HCT116 (cell line): ENCODE data around the gene YIPF3. TPM values are rescaled to one million over a fixed set of nuclear protein-coding genes. Genes with fewer than 3 reads are reported as not detected.

Experiments used
- ATAC-seq: fragments of 200-7000 bp; cut with Tn5 transposase; 2 replicates; pipeline ENCODE4 v1.9.1; 2020; ENCODE audit warnings: mild to moderate bottlenecking, moderate library complexity
- BruUV-seq: library from RNA; stranded (reverse); fragments of 400-500 nt; replicated peaks from 2 replicates; lab custom pipeline; 2021; lab: Mats Ljungman, UMichigan
- CTCF ChIA-PET: fragments of 300-600 bp; sonication (Branson Sonifier 250); formaldehyde crosslinking; loops from one replicate; lab custom pipeline; 2021; ENCODE audit warnings: antibody characterized with exemption; lab: Charles Lee
- POLR2A ChIA-PET: fragments of 300-600, 350-600 bp; sonication (Branson Sonifier 250); formaldehyde crosslinking; loops from one replicate; lab custom pipeline; 2021; ENCODE audit warnings: antibody characterized with exemption; lab: Charles Lee
- RAD21 ChIA-PET, 2 experiments: fragments of 300-600 bp; sonication (Branson Sonifier 250); formaldehyde crosslinking; loops; one replicate each; lab custom pipeline; 2023; ENCODE audit warnings: low total read pairs in 2 of 2; ENCODE audit not compliant: uncharacterized antibody in 2 of 2, unreplicated experiment in 2 of 2, low non-redundant PET in 1 of 2; lab: Charles Lee
- DNase-seq: peaks from one replicate; pipeline ENCODE4 v3.0.0-alpha.2; 2010; ENCODE audit warnings: low read depth, low spot score
- H2AFZ ChIP-seq: fragments of 200-600 bp; shearing (Covaris generic), sonication (generic); 2 replicates; pipeline ENCODE4 v1.6.1; 2017; ENCODE audit warnings: low read depth, mixed run types, mixed read lengths, antibody characterized with exemption, low read length; ENCODE audit not compliant: poor library complexity, severe bottlenecking
- H3K27ac ChIP-seq: 2 replicates; pipeline ENCODE4 v1.5.1; 2012; ENCODE audit warnings: low read depth, low read length
- H3K27me3 ChIP-seq: fragments of 200-600 bp; sonication (generic); 2 replicates; pipeline ENCODE4 v1.6.1; 2016; ENCODE audit warnings: mixed run types, low read length, mixed read lengths; ENCODE audit not compliant: insufficient read depth
- H3K36me3 ChIP-seq, 2 experiments: fragments of 200-500 bp in 1 of 2; fragments of 200-600 bp in 1 of 2; sonication (Bioruptor generic) in 1 of 2; sonication (generic) in 1 of 2; 2 replicates each; pipeline versions ENCODE4 v1.5.1 to v1.6.1; 2014 to 2016; ENCODE audit warnings: low read length in 2 of 2, inconsistent platforms in 1 of 2, mixed read lengths in 1 of 2, mixed run types in 1 of 2; ENCODE audit not compliant: insufficient read depth in 2 of 2, control insufficient read depth in 1 of 2
- H3K4me1 ChIP-seq, 2 experiments: fragments of 200-600 bp in 1 of 2; sonication (generic) in 1 of 2; 2 replicates each; pipeline versions ENCODE4 v1.5.1 to v1.6.1; 2012 to 2017; ENCODE audit warnings: low read length in 2 of 2, inconsistent platforms in 1 of 2, mild to moderate bottlenecking in 1 of 2, mixed read lengths in 1 of 2, mixed run types in 1 of 2, moderate library complexity in 1 of 2; ENCODE audit not compliant: insufficient read depth in 2 of 2, control insufficient read depth in 1 of 2
- H3K4me2 ChIP-seq: fragments of 200-600 bp; sonication (generic); 2 replicates; pipeline ENCODE4 v1.6.1; 2017; ENCODE audit warnings: mixed run types, low read length, mixed read lengths
- H3K4me3 ChIP-seq, 2 experiments: fragments of 200-600 bp in 1 of 2; sonication (generic) in 1 of 2; replicated peaks in 1 of 2; 2 replicates each; pipeline ENCODE4 v1.5.1; 2011 to 2016; ENCODE audit warnings: low read length in 2 of 2, control low read depth in 1 of 2, low read depth in 1 of 2, mild to moderate bottlenecking in 1 of 2, mixed read lengths in 1 of 2, mixed run types in 1 of 2
- H3K79me2 ChIP-seq: fragments of 200-600 bp; sonication (generic); 2 replicates; pipeline ENCODE4 v1.6.1; 2017; ENCODE audit warnings: mild to moderate bottlenecking, mixed run types, low read length, moderate library complexity, mixed read lengths; ENCODE audit not compliant: insufficient read depth
- H3K9ac ChIP-seq: fragments of 200-600 bp; sonication (generic); 2 replicates; pipeline ENCODE4 v1.6.1; 2016; ENCODE audit warnings: low read length, mixed read lengths
- H3K9me2 ChIP-seq: fragments of 200-600 bp; sonication (generic), shearing (Covaris generic); 2 replicates; pipeline ENCODE4 v1.6.1; 2017; ENCODE audit warnings: mixed run types, mild to moderate bottlenecking, moderate library complexity; ENCODE audit not compliant: insufficient read depth
- H3K9me3 ChIP-seq, 2 experiments: fragments of 200-500 bp in 1 of 2; fragments of 200-600 bp in 1 of 2; sonication (Bioruptor generic) in 1 of 2; sonication (generic) in 1 of 2; 2 replicates each; pipeline ENCODE4 v1.6.1; 2014 to 2017; ENCODE audit warnings: low read length in 2 of 2, mixed read lengths in 2 of 2, inconsistent platforms in 1 of 2, low read depth in 1 of 2, mild to moderate bottlenecking in 1 of 2, mixed run types in 1 of 2, moderate library complexity in 1 of 2; ENCODE audit not compliant: control insufficient read depth in 1 of 2, insufficient read depth in 1 of 2
- H4K20me1 ChIP-seq: fragments of 200-600 bp; sonication (generic), shearing (Covaris generic); 2 replicates; pipeline ENCODE4 v1.6.1; 2017; ENCODE audit warnings: mixed run types, mild to moderate bottlenecking, moderate library complexity; ENCODE audit not compliant: insufficient read depth
- CBX3 ChIP-seq: IDR thresholded peaks from 2 replicates; pipeline ENCODE4 v1.6.1; 2012; ENCODE audit warnings: low read depth
- CTCF ChIP-seq, 3 experiments: fragments of 200-600 bp in 1 of 3; sonication (generic) in 1 of 3; IDR thresholded peaks in 2 of 3; conservative IDR thresholded peaks in 1 of 3; 2 replicates each; pipeline ENCODE4 v1.5.1; 2012 to 2017; ENCODE audit warnings: low read depth in 2 of 3, low read length in 2 of 3, antibody characterized with exemption in 1 of 3, borderline replicate concordance in 1 of 3, control low read depth in 1 of 3, mild to moderate bottlenecking in 1 of 3, mixed read lengths in 1 of 3, mixed run types in 1 of 3, moderate library complexity in 1 of 3; ENCODE audit not compliant: insufficient read depth in 1 of 3
- ELF1 ChIP-seq: IDR thresholded peaks from 2 replicates; pipeline ENCODE4 v1.6.1; 2012; ENCODE audit warnings: low read depth, borderline replicate concordance
- EZH2 ChIP-seq: fragments of 200-600 bp; sonication (generic); IDR thresholded peaks from 2 replicates; pipeline ENCODE4 v1.6.1; 2017; ENCODE audit warnings: antibody characterized with exemption, mixed run types
- EZH2phosphoT487 ChIP-seq: fragments of 200-600 bp; IDR thresholded peaks from 2 replicates; pipeline ENCODE4 v1.6.1; 2018; ENCODE audit warnings: antibody characterized with exemption, borderline replicate concordance
- FOSL1 ChIP-seq: IDR thresholded peaks from 2 replicates; pipeline ENCODE4 v1.6.1; 2012; ENCODE audit warnings: low read depth
- JUND ChIP-seq: IDR thresholded peaks from 2 replicates; pipeline ENCODE4 v1.6.1; 2012
- MAX ChIP-seq: IDR thresholded peaks from 2 replicates; pipeline ENCODE4 v1.6.1; 2012
- POLR2A ChIP-seq: IDR thresholded peaks from 2 replicates; pipeline ENCODE4 v1.7.0; 2011; ENCODE audit warnings: borderline replicate concordance; ENCODE audit not compliant: insufficient read depth, insufficient read length; ENCODE audit errors: extremely low read depth
- REST ChIP-seq: IDR thresholded peaks from 2 replicates; pipeline ENCODE4 v1.6.1; 2012; ENCODE audit warnings: low read depth
- SIN3A ChIP-seq: IDR thresholded peaks from 2 replicates; pipeline ENCODE4 v1.6.1; 2012; ENCODE audit warnings: low read depth
- SP1 ChIP-seq: IDR thresholded peaks from 2 replicates; pipeline ENCODE4 v1.6.1; 2012; ENCODE audit warnings: low read depth
- TCF7L2 ChIP-seq: IDR thresholded peaks from 2 replicates; pipeline ENCODE4 v1.7.0; 2011; ENCODE audit warnings: borderline replicate concordance, inconsistent platforms; ENCODE audit not compliant: insufficient read depth, insufficient read length; ENCODE audit errors: extremely low read depth
- ZBTB33 ChIP-seq: IDR thresholded peaks from 2 replicates; pipeline ENCODE4 v1.6.1; 2011; ENCODE audit warnings: mild to moderate bottlenecking, low read length, moderate library complexity; ENCODE audit not compliant: insufficient replicate concordance; ENCODE audit errors: extremely low read depth
- intact Hi-C: fragments of 100-400 bp; cut with micrococcal nuclease; formaldehyde crosslinking; loops from 2 replicates; pipeline ENCODE4 v1.10.0; 2022
- total RNA-seq: library from RNA; stranded (reverse); gene quantifications from one replicate; pipeline ENCODE4 v1.2.1, GENCODE V29; 2021; ENCODE audit not compliant: unreplicated experiment

The YIPF3 gene
- total RNA-seq, 1 experiment from 2014 or later: 84.5 TPM

GRCh38 chr6:43489277-43490072, 27.3 kb downstream of the YIPF3 start:
- no peaks in the 10 kb centered on the region for H3K9me2 ChIP-seq
- intact Hi-C loops: no loop called here
- ATAC-seq (no peak), DNase-seq (no peak)
- peaks cover 52% of the 10 kb centered on the region for H3K79me2 ChIP-seq
- H3K4me1 ChIP-seq: peaks cover 2 to 25% of the 10 kb centered on the region in 2 experiments; a peak in 3 of 4 replicates
- H3K4me3 ChIP-seq: no peak overlapping the region
- no TSS peak for BruUV-seq
- no peak overlapping the region for H3K9ac ChIP-seq
- no peaks in the 10 kb centered on the region for H3K36me3 ChIP-seq
- no peak overlapping the region for H2AFZ ChIP-seq
- H3K4me2 ChIP-seq: no peak overlapping the region
- no peak overlapping the region for H3K27ac ChIP-seq
- H3K27me3 ChIP-seq: no peaks in the 10 kb centered on the region
- no peaks in the 10 kb centered on the region for H3K9me3 ChIP-seq
- no peaks in the 10 kb centered on the region for H4K20me1 ChIP-seq
- TF ChIP-seq POLR2A: no peak
- no peak for TF ChIP-seq FOSL1
- no peak for TF ChIP-seq SP1
- TF ChIP-seq ZBTB33: no peak
- no peak for TF ChIP-seq CBX3
- no peak for TF ChIP-seq EZH2
- no peak for TF ChIP-seq SIN3A
- TF ChIP-seq JUND: no peak
- no peak for TF ChIP-seq ELF1
- no peak for TF ChIP-seq EZH2phosphoT487
- TF ChIP-seq CTCF (IDR thresholded peaks at IDR 0.05 in 2 of 3, conservative IDR thresholded peaks at IDR 0.05 in 1 of 3; ENCODE audit: borderline replicate concordance in 1 of 3, insufficient read depth in 1 of 3, low read depth in 2 of 3, low read length in 2 of 3): no peak
- TF ChIP-seq TCF7L2: no peak
- TF ChIP-seq REST: no peak
- TF ChIP-seq MAX: no peak
- ChIA-PET POLR2A (interaction anchor here (0.7 kb wide), 1 partner anchor 32 kb away, joined by 3 read pairs; no protein-coding TSS in a partner anchor), CTCF (no interaction called here), RAD21 (no interaction called here)
